Measurements from ENCODE around the gene RIT1. TPM values are rescaled to one million over a fixed set of nuclear protein-coding genes. Genes with fewer than 3 reads are reported as not detected.

The RIT1 gene
- total and polyA plus RNA-seq, 11 donors: 8.1 to 33.3 (median 20.0) TPM

DNA sequence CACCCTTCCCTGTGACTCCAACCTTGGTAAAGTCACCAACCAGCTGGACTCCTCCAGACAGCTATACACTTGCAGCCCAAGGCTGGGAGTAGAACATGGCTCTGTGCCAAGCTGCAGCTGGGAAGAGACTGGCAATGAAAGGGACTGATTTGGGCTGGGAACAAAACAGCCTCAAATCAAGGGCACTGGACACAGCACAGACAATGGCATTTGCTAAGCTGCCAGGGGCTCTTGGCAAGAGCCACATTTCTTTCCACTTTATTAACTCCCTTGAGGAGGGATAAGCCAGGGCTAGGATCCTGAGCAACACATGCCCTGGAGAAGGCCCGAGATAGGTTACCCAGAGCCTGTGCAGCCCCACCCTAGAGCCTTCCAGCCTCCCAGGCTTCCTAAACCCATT is 39.8 kb downstream of the RIT1 start:
- no peaks in the 10 kb centered on the region for H3K27me3 ChIP-seq
- DNase-seq (peak; percentile 48 to 68 (median 66)), ATAC-seq (peak; percentile 70 to 88 (median 82))
- no peaks in the 10 kb centered on the region for H3K9me3 ChIP-seq
- H3K4me1 ChIP-seq: peaks cover 0 to 25% (median 8%) of the 10 kb centered on the region in 12 donors
- no peak for TF ChIP-seq POLR2A (IDR thresholded peaks at IDR 0.05)
- no peak for TF ChIP-seq CTCF (IDR thresholded peaks at IDR 0.05)
- peaks cover 0 to 54% (median 12%) of the 10 kb centered on the region in 9 donors for H3K36me3 ChIP-seq
- H3K27ac ChIP-seq: peak overlapping the region in 7 of 12 donors; percentile 11 to 62 (median 25)
- WGBS, 4 donors: 20 to 35% (median 33%) methylated on average over 1 of the region's 1 CpG; no CpG with 5 or more reads in 1 of the 4 donors
- no peak overlapping the region for H3K4me3 ChIP-seq
- intact Hi-C loops (cut with DNase I): no loop called here

- intact Hi-C loops (cut with DNase I): no loop called here
- Histone ChIP-seq H3K9me3 (no peaks in the 10 kb centered on the region), H3K27ac (no peak overlapping the region), H3K4me3 (no peak overlapping the region), H3K27me3 (no peaks in the 10 kb centered on the region), H3K36me3 (peaks cover 0 to 46% (median 12%) of the 10 kb centered on the region in 9 donors), H3K4me1 (peaks cover 0 to 25% (median 8%) of the 10 kb centered on the region in 12 donors)
- WGBS, 4 donors: 85 to 96% (median 94%) methylated on average over 8 of the region's 8 CpGs
- ATAC-seq (no peak), DNase-seq (no peak)
- TF ChIP-seq POLR2A (IDR thresholded peaks at IDR 0.05) (no peak), CTCF (IDR thresholded peaks at IDR 0.05) (no peak)
Measured at GRCh38 chr1:155867766-155868165, 43.4 kb downstream of the RIT1 start.

GRCh38 chr1:155864393-155864792 is 46.8 kb downstream of the RIT1 start:
- peaks cover 0 to 21% (median 15%) of the 10 kb centered on the region in 12 donors for H3K4me1 ChIP-seq
- no peaks in the 10 kb centered on the region for H3K9me3 ChIP-seq
- no peak for TF ChIP-seq CTCF (IDR thresholded peaks at IDR 0.05)
- TF ChIP-seq POLR2A (IDR thresholded peaks at IDR 0.05): no peak
- H3K27me3 ChIP-seq: no peaks in the 10 kb centered on the region
- ATAC-seq: no peak
- peaks cover 0 to 23% (median 5%) of the 10 kb centered on the region in 9 donors for H3K36me3 ChIP-seq
- no peak for DNase-seq
- H3K27ac ChIP-seq: no peak overlapping the region
- H3K4me3 ChIP-seq: no peak overlapping the region
- intact Hi-C loops (cut with DNase I): loop anchor here in 2 of 10 donors (5.0 kb wide), 1 partner anchor 48 kb away; the partner anchor contains the start of gene RIT1 (in 2 of the 2)

DNA sequence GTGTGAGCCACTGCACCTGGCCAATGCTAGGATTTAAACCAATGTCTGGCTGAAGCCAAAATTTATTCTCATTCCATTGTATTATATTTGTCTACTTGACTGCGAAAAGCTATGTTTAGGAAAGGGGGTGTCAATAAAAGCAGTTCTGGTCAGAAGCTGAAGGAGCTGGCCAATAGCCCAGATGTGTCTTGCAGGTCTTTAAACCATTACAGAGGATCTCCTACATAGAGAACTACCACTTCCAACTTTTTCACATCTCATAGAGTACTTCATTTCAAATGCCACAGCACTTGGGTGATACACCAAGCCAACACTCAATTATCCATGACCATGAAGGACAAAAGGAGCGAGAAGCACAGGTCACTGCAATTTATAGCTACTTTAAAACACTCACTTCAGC is 49.3 kb downstream of the RIT1 start:
- peak overlapping the region in 11 of 12 donors; percentile 78 to 97 (median 92) for H3K27ac ChIP-seq
- ATAC-seq (no peak), DNase-seq (no peak)
- H3K4me1 ChIP-seq: peaks cover 0 to 38% (median 19%) of the 10 kb centered on the region in 12 donors
- no peak for TF ChIP-seq POLR2A (IDR thresholded peaks at IDR 0.05)
- TF ChIP-seq CTCF (IDR thresholded peaks at IDR 0.05): no peak
- intact Hi-C loops (cut with DNase I): loop anchor here in 4 of 10 donors (2.0 to 5.0 kb wide), 3 partner anchors 31 to 50 kb away; partner anchors contain the start of gene RIT1 (in 4 of the 4)
- peaks cover 0 to under 1% (median 0%) of the 10 kb centered on the region in 9 donors for H3K36me3 ChIP-seq
- no peaks in the 10 kb centered on the region for H3K9me3 ChIP-seq
- no peaks in the 10 kb centered on the region for H3K27me3 ChIP-seq
- 92 to 100% (median 99%) methylated on average over 2 of the region's 2 CpGs for WGBS, 4 donors
- no peak overlapping the region for H3K4me3 ChIP-seq
